IPS-15b (cell line): Measurements from ENCODE around the gene OMA1.
"Not testable (repeated sequence)": the region's sequence is repeated elsewhere in the genome, so short reads cannot be mapped to it uniquely, and the experiment has no call there.

Experiments used
- H3K27me3 ChIP-seq: one replicate; pipeline ENCODE4 v1.6.1; 2013; ENCODE audit warnings: low read length; ENCODE audit not compliant: control insufficient read depth, insufficient read depth
- H3K36me3 ChIP-seq: one replicate; pipeline ENCODE4 v1.6.1; 2013; ENCODE audit warnings: low read length; ENCODE audit not compliant: control insufficient read depth, insufficient read depth
- H3K4me1 ChIP-seq: one replicate; pipeline ENCODE4 v1.6.1; 2013; ENCODE audit warnings: mild to moderate bottlenecking, low read length; ENCODE audit not compliant: control insufficient read depth, insufficient read depth
- H3K4me3 ChIP-seq: one replicate; pipeline ENCODE4 v1.5.1; 2013; ENCODE audit warnings: low read depth, low read length
- H3K9ac ChIP-seq: one replicate; pipeline ENCODE4 v1.6.1; 2013; ENCODE audit warnings: low read depth, mild to moderate bottlenecking, low read length
- H3K9me3 ChIP-seq: one replicate; pipeline ENCODE4 v1.6.1; 2013; ENCODE audit warnings: mild to moderate bottlenecking, low read length; ENCODE audit not compliant: control insufficient read depth, insufficient read depth

Gene OMA1

DNA sequence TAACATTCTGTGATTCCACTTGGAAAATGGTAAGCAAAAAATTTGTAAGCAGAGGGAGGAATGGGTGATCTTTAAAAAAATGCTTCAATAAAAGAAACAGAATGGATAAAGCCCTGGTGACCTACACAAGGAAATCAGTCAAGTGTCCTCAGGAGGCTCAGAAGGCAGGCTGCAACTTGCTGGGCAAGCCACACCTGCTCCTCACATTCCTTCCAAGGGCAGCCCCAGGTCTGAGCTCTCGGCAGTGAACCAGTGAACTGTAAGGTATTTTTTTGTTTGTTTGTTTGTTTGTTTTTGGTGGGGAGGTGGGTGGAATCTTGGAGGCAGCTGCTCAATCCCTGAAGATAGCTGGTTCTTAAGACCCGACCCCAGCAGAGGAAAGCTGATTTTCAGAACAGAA lies 26.2 kb upstream of the OMA1 start:
- H3K9me3 ChIP-seq = no peaks in the 10 kb centered on the region
- no peak overlapping the region for H3K4me3 ChIP-seq
- H3K9ac ChIP-seq = no peak overlapping the region
- no peaks in the 10 kb centered on the region for H3K36me3 ChIP-seq
- H3K27me3 ChIP-seq = peaks cover 21% of the 10 kb centered on the region
- H3K4me1 ChIP-seq = peaks cover 2% of the 10 kb centered on the region

DNA sequence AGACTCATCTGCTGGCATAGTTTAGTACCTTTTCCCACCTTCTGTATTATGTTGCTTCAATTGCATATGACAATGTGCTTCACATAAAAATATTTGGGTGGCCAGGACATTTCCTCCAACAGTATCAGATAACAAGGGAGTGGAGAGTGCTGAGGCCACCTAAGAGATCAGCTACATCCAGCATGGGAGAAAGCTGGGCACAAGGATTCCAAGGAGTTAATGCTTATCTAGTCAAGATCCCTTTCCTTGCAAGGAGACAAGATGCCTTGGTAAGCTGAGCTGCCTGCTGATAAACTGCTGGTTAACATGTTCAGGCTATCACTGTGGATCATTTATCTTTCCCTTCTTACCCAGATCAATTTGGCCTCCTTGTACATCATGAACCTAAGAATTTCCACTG lies 25.1 kb upstream of the OMA1 start:
- Histone ChIP-seq H3K4me1 (peaks cover 2% of the 10 kb centered on the region), H3K27me3 (peaks cover 13% of the 10 kb centered on the region), H3K9ac (no peak overlapping the region)

DNA sequence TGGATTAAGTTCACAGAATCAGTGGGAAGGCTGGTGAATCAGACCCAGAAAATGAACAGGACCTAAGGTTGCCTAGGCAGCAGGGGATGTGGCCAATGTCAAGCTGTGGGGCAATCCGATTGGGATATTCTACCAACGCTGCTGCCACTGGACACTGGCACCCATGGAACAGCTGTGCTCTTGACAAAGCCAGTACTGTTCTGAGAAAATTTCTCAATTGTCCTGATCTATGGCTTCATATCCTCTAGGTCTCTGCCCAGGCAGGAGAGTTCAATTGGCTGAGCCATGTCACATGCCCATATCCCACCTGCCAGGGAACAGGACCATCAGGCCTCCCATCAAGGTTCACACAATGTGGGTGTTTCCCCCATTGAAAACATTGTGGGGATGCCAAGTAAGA lies 24.3 kb upstream of the OMA1 start:
- Histone ChIP-seq H3K4me3 (no peak overlapping the region), H3K27me3 (peaks cover 6% of the 10 kb centered on the region), H3K9me3 (no peaks in the 10 kb centered on the region), H3K4me1 (peaks cover 2% of the 10 kb centered on the region), H3K9ac (no peak overlapping the region), H3K36me3 (no peaks in the 10 kb centered on the region)

More for the DNA sequence above, 25.1 kb upstream of the OMA1 start:
- Histone ChIP-seq H3K4me3 (no peak overlapping the region), H3K9me3 (no peaks in the 10 kb centered on the region), H3K36me3 (no peaks in the 10 kb centered on the region)

DNA sequence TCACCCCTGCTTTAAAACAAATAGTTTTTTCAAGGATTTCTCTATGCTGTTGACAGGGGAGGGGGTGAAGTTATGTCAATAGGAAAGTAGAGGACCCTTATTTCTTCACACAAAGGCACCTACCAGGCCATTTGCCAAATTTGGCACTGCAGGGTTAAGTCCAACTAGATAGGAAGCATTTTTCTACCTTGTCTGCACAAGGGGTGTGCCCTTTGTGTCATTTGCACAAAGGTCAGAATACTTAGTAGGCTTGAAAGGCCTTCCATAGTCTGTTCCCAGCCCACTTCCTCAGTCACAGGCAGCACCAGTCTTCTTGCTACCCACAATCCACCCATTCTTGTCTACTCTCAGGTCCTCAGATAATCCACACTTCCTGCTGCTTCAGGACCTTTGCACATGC lies 23.6 kb upstream of the OMA1 start:
- no peaks in the 10 kb centered on the region for H3K36me3 ChIP-seq
- no peak overlapping the region for H3K4me3 ChIP-seq
- peaks cover 2% of the 10 kb centered on the region for H3K4me1 ChIP-seq
- no peak overlapping the region for H3K9ac ChIP-seq
- no peaks in the 10 kb centered on the region for H3K27me3 ChIP-seq
- H3K9me3 ChIP-seq = no peaks in the 10 kb centered on the region

DNA sequence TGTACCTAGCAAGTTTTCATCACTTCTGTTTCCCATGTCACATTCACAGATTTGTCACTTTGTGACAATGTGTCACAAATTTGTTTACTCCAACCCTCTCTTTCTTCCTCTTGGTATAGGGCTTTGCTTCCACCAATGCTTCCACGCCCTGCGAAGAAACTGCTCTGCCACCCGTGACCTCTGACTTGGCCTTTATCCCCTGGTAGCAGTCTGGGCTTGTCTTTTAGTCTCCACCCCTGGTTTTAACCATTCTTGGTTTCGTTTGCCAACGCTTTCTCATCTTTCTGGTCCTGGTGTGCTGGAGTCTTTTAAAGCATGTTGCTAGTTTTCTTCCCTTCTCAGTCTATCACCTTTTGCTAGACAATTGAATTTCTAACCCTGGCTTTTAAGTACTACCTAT lies 22.4 kb upstream of the OMA1 start:
- Histone ChIP-seq H3K4me1 (peaks cover 2% of the 10 kb centered on the region), H3K36me3 (no peaks in the 10 kb centered on the region), H3K4me3 (no peak overlapping the region), H3K9ac (no peak overlapping the region), H3K27me3 (no peaks in the 10 kb centered on the region), H3K9me3 (no peaks in the 10 kb centered on the region)

DNA sequence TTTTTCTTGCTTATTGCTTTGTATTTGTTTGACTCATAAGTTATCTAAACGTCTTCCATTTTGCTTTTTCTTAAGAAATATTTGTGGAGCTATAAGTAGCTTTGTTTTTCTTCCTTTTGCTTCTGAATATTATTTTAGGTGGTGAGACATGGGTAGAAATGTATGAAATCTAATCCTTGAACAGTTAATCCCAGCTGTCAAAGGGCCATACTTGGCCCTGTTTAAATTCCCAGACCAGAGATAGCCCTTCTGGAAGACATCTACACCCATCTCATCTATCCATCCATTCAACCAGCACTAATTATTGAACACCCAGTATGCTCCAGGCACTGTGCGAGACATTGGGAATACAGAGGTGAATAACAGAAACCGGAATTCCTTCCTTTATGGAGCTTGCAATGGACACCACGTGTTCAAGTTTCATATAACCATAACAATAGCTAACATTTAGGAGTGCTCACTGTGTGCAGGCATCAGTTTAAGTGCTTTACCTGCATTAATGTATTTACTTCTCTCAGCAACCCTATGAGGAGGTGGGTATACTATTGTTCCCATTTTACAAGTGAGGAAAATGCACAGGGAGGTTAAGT lies 21.8 kb upstream of the OMA1 start:
- Histone ChIP-seq H3K9me3 (no peaks in the 10 kb centered on the region), H3K9ac (no peak overlapping the region), H3K4me1 (peaks cover 2% of the 10 kb centered on the region), H3K27me3 (no peaks in the 10 kb centered on the region), H3K36me3 (no peaks in the 10 kb centered on the region), H3K4me3 (no peak overlapping the region)

DNA sequence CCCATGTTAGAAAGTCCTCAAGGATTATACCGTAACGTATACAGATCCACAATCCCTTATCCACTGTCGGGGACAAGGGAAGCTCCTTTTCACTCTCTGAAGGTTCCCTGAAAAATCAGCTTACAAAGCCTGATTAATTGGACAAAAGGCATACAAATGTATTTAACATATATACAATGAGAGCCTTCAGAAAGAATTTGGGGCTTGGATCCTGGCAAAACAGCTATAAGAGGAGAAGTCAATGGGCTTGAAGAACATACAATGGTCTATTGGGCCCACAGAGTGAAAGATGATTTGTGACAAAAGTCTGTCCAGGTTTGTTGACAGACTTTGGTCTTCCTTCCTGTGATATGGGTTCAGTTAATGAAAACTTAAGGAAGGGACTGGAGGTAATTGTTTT lies 19.8 kb upstream of the OMA1 start:
- H3K9ac ChIP-seq = no peak overlapping the region
- no peaks in the 10 kb centered on the region for H3K4me1 ChIP-seq
- H3K27me3 ChIP-seq = no peaks in the 10 kb centered on the region
- no peak overlapping the region for H3K4me3 ChIP-seq
- no peaks in the 10 kb centered on the region for H3K9me3 ChIP-seq
- H3K36me3 ChIP-seq = no peaks in the 10 kb centered on the region

DNA sequence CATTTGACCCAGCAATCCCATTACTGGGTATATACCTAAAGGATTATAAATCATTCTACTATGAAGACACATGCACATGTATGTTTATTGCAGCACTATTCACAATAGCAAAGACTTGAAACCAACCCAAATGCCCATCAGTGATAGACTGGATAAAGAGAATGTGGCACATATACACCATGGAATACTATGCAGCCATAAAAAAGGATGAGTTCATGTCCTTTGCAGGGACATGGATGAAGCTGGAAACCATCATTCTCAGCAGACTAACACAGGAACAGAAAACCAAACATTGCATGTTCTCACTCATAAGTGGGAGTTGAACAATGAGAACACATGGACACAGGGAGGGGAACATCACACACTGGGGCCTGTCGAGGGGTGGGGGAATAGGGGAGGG lies 17.2 kb upstream of the OMA1 start:
- not testable (repeated sequence) for H3K36me3 ChIP-seq, H3K9ac ChIP-seq, H3K27me3 ChIP-seq, H3K9me3 ChIP-seq, H3K4me3 ChIP-seq, H3K4me1 ChIP-seq

DNA sequence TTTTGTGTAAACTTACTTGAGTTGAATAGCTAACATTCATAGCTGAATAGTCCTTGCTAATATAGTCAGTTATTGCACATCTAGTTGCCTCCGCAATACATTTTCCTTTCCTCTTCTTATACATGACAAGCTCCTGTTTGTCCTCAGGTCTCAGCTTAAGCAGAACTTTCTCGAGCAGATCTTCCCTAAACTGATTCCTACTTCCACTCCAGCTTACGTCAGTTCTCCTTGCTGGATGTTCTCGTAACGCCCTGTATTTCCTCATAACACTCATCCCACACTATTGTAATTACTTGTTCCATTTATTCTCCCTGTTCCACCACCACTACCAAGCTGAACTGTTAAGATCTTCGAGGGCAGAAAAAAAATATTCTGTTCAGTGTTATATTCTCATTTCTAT lies 15.1 kb upstream of the OMA1 start:
- H3K36me3 ChIP-seq = no peaks in the 10 kb centered on the region
- no peak overlapping the region for H3K4me3 ChIP-seq
- no peaks in the 10 kb centered on the region for H3K27me3 ChIP-seq
- no peak overlapping the region for H3K9ac ChIP-seq
- no peaks in the 10 kb centered on the region for H3K4me1 ChIP-seq
- peaks cover 3% of the 10 kb centered on the region for H3K9me3 ChIP-seq

DNA sequence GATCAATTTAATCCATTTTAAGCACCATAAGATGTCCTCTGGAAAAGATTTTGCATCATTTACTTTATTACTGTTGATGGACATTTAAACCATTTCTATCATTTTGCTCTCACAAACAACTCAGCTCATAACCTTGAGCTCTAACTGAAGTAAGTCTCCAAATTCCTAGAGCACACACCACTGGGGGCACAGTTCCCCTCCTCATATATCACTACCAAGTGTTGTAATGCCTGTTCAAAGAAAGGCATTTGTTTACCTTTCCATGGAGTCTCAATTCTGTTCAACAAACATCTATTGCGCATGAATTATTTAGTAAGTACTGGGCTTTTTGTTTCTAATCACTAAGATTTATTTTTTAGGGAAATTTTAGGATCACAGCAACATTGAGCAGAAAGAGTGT lies 8.9 kb upstream of the OMA1 start:
- Histone ChIP-seq H3K4me3 (no peak overlapping the region), H3K36me3 (no peaks in the 10 kb centered on the region), H3K27me3 (no peaks in the 10 kb centered on the region), H3K9ac (no peak overlapping the region), H3K4me1 (no peaks in the 10 kb centered on the region), H3K9me3 (peaks cover 3% of the 10 kb centered on the region)

DNA sequence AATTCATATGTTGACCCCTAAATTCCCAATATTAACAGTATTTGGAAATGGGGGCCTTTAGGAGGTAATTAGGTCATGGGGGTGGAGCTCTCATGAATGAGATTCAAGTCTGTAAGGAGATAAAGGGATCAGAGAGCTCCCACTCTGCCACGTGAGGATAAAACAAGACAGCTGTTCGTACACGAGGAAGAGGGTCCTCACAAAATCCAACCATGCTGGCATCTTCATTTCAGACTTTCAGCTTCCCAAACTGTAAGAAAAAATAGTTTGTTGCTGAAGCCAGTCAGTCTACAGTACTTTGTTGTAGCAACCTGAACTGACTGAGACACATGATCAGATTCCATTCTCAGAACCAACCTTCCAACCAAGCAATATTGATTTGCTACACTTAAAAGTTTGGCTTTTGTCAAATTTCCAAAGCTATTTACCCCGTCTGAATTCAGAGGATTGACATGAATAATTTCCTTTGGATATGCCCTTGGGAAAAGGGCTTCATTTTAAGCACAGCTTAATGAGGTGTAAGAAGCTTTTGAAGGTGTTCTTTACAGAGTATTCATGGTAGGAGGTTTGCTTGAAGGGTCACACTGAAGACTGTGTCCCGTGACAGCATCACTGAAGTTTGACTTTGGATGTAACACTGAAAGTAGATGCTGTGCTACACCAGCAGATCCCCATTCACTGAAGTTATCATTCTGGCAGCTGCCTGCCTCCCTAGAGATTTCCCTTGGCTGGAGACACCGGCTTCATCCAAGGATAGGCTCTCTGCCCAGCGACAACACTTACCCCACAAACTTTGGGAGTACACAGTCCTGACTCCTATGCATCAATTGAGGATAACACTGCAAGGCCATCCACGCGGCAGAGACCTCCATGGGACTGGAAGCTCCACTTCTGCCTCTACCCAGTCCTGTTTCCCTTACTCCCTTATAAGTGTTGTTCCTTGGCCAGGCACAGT lies 4.9 kb upstream of the OMA1 start:
- no peaks in the 10 kb centered on the region for H3K9me3 ChIP-seq
- no peaks in the 10 kb centered on the region for H3K27me3 ChIP-seq
- no peak overlapping the region for H3K4me3 ChIP-seq
- no peaks in the 10 kb centered on the region for H3K36me3 ChIP-seq
- no peak overlapping the region for H3K9ac ChIP-seq
- H3K4me1 ChIP-seq = no peaks in the 10 kb centered on the region

DNA sequence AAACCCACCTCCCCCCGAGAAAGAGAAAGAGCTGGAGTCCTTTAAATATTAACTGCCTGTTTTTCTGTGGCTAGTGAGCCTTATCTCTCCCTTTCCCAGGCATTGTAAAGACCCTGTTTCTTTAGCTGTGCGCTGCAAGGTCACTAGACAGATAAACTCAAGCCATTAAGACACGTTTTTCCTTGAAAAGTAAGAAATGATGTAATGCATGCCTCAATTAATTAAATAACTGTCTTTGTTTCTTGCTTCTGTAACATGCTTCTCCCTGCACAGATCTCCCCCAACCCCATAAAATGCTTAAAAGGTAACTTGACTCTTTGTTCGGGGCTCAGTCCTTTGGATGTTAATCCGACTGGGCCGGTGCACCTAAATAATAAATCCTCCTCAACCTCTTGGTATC lies 2.8 kb upstream of the OMA1 start:
- H3K36me3 ChIP-seq, H3K27me3 ChIP-seq, H3K4me3 ChIP-seq, H3K9me3 ChIP-seq, H3K9ac ChIP-seq, H3K4me1 ChIP-seq: not testable (repeated sequence)
